ENCODE results near the gene HES6.
A peak's percentile ranks its signal among the peaks of the same experiment; 100 is the strongest.

Gene HES6

GRCh38 chr2:238202326-238203093 is 37.3 kb downstream of the HES6 start:
- H4K91ac ChIP-seq (ENCODE audit: low read length), result no peak overlapping the region
- H3K27me3 ChIP-seq (ENCODE audit: control insufficient read depth in 1 of 2, insufficient read depth in 1 of 2, low read length in 2 of 2), result peaks cover 0 to 2% of the 10 kb centered on the region in 2 experiments
- H3K36me3 ChIP-seq (ENCODE audit: control insufficient read depth in 1 of 2, insufficient read depth in 2 of 2, low read depth in 1 of 2, low read length in 2 of 2), result peaks cover 3 to 6% of the 10 kb centered on the region in 2 experiments
- H3K4me3 ChIP-seq (ENCODE audit: insufficient read depth in 1 of 2, low read depth in 1 of 2, low read length in 2 of 2), result peak overlapping the region; percentile 83 to 93
- peak overlapping the region in 1 of 2 experiments; percentile 18 for H3K14ac ChIP-seq (ENCODE audit: low read length in 2 of 2)
- no peak overlapping the region for H2AK5ac ChIP-seq (ENCODE audit: low read length, severe bottlenecking)
- peak overlapping the region; percentile 91 for H3K4me2 ChIP-seq (ENCODE audit: low read length, poor library complexity, severe bottlenecking)
- no peak overlapping the region for H2BK120ac ChIP-seq (ENCODE audit: low read depth, low read length)
- H3K4me1 ChIP-seq (ENCODE audit: control insufficient read depth, insufficient read depth, low read depth, low read length), result peaks cover 15% of the 10 kb centered on the region
- no peaks in the 10 kb centered on the region for H3K9me3 ChIP-seq (ENCODE audit: control insufficient read depth, low read length)
- H3K27ac ChIP-seq (ENCODE audit: low read length, poor library complexity, severe bottlenecking), result no peak overlapping the region
- H3K4ac ChIP-seq (ENCODE audit: low read depth in 1 of 2, low read length in 2 of 2), result peak overlapping the region; percentile 85 to 92
- no peak overlapping the region for H2BK15ac ChIP-seq (ENCODE audit: low read depth, poor library complexity, severe bottlenecking)
- peak overlapping the region in 1 of 2 experiments; percentile 99 for H3K23ac ChIP-seq (ENCODE audit: low read length in 2 of 2)
- H3K18ac ChIP-seq (ENCODE audit: low read depth in 1 of 2, low read length in 2 of 2), result peak overlapping the region; percentile 46 to 95
- H2AFZ ChIP-seq (ENCODE audit: low read depth, low read length), result no peak overlapping the region
- H2BK5ac ChIP-seq (ENCODE audit: low read depth, low read length, poor library complexity, severe bottlenecking), result no peak overlapping the region
- peak; percentile 42 for DNase-seq
- 11% methylated on average over 26 of the region's 27 CpGs for WGBS
- H3K79me1 ChIP-seq (replicated peaks; ENCODE audit: low read length, poor library complexity, severe bottlenecking), result peaks cover 4% of the 10 kb centered on the region
- H4K8ac ChIP-seq (ENCODE audit: low read length), result peak overlapping the region; percentile 35
- peak overlapping the region; percentile 96 for H3K9ac ChIP-seq (ENCODE audit: low read length)
- no peak overlapping the region for H2BK12ac ChIP-seq (ENCODE audit: low read length in 2 of 2)

- 92% methylated on average over 2 of the region's 2 CpGs for WGBS
- no peak overlapping the region for H4K8ac ChIP-seq (ENCODE audit: low read length)
These were observed 49.4 kb downstream of the HES6 start for GRCh38 chr2:238190445-238190844.

More at GRCh38 chr2:238190445-238190844, 49.4 kb downstream of the HES6 start:
- no peak overlapping the region for H3K27ac ChIP-seq (ENCODE audit: low read length, poor library complexity, severe bottlenecking)
- H2AFZ ChIP-seq (ENCODE audit: low read depth, low read length), result no peak overlapping the region
- H3K9me3 ChIP-seq (ENCODE audit: control insufficient read depth, low read length), result no peaks in the 10 kb centered on the region
- no peak overlapping the region for H2BK5ac ChIP-seq (ENCODE audit: low read depth, low read length, poor library complexity, severe bottlenecking)
- no peak overlapping the region for H2BK120ac ChIP-seq (ENCODE audit: low read depth, low read length)
- no peaks in the 10 kb centered on the region for H3K4me1 ChIP-seq (ENCODE audit: control insufficient read depth, insufficient read depth, low read depth, low read length)
- H2BK15ac ChIP-seq (ENCODE audit: low read depth, poor library complexity, severe bottlenecking), result no peak overlapping the region
- H3K4me3 ChIP-seq (ENCODE audit: insufficient read depth in 1 of 2, low read depth in 1 of 2, low read length in 2 of 2), result no peak overlapping the region
- H3K79me1 ChIP-seq (replicated peaks; ENCODE audit: low read length, poor library complexity, severe bottlenecking), result peaks cover 29% of the 10 kb centered on the region
- no peaks in the 10 kb centered on the region for H3K27me3 ChIP-seq (ENCODE audit: control insufficient read depth in 1 of 2, insufficient read depth in 1 of 2, low read length in 2 of 2)
- H3K14ac ChIP-seq (ENCODE audit: low read length in 2 of 2), result no peak overlapping the region
- no peak overlapping the region for H2AK5ac ChIP-seq (ENCODE audit: low read length, severe bottlenecking)
- no peak overlapping the region for H3K4me2 ChIP-seq (ENCODE audit: low read length, poor library complexity, severe bottlenecking)
- H3K23ac ChIP-seq (ENCODE audit: low read length in 2 of 2), result no peak overlapping the region
- no peak overlapping the region for H3K4ac ChIP-seq (ENCODE audit: low read depth in 1 of 2, low read length in 2 of 2)
- peaks cover 37 to 85% of the 10 kb centered on the region in 2 experiments for H3K36me3 ChIP-seq (ENCODE audit: control insufficient read depth in 1 of 2, insufficient read depth in 2 of 2, low read depth in 1 of 2, low read length in 2 of 2)
- DNase-seq, result no peak
- H4K91ac ChIP-seq (ENCODE audit: low read length), result no peak overlapping the region
- no peak overlapping the region for H2BK12ac ChIP-seq (ENCODE audit: low read length in 2 of 2)
- H3K18ac ChIP-seq (ENCODE audit: low read depth in 1 of 2, low read length in 2 of 2), result no peak overlapping the region
- no peak overlapping the region for H3K9ac ChIP-seq (ENCODE audit: low read length)
